NOMO-1 treated with DMSO at 0.1 percent for 48 hours (cell line): ENCODE measurements around the gene DIP2C.
"Not testable (repeated sequence)": the region's sequence is repeated elsewhere in the genome, so short reads cannot be mapped to it uniquely, and the experiment has no call there.

Source experiments
- DNase-seq: peaks from one replicate; lab custom pipeline; 2025; ENCODE audit not compliant: unreplicated experiment; lab: John Stamatoyannopoulos, UW

Gene DIP2C

GRCh38 chr10:642186-642890, 47.1 kb downstream of the DIP2C start:
- no peak for DNase-seq

GRCh38 chr10:641149-642010, 48.1 kb downstream of the DIP2C start:
- DNase-seq = no peak

DNA sequence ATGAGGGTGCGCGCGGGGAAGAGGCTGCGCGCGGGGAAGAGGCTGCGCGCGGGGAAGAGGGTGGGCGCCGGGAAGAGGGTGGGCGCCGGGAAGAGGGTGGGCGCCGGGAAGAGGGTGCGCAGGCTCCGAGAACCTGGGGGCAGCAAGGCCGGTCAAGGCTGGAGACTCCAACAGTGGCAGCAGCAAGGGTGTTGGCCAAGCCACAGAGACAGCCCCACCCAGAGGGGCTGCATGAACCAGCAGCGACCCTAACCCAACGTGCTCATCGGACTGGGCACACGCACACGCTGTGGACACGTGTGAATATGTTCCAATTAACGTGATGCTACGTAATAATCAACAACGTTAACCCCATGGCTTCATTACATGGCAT, 48.8 kb downstream of the DIP2C start:
- no peak for DNase-seq

GRCh38 chr10:639751-640672, 49.5 kb downstream of the DIP2C start:
- DNase-seq = no peak

DNA sequence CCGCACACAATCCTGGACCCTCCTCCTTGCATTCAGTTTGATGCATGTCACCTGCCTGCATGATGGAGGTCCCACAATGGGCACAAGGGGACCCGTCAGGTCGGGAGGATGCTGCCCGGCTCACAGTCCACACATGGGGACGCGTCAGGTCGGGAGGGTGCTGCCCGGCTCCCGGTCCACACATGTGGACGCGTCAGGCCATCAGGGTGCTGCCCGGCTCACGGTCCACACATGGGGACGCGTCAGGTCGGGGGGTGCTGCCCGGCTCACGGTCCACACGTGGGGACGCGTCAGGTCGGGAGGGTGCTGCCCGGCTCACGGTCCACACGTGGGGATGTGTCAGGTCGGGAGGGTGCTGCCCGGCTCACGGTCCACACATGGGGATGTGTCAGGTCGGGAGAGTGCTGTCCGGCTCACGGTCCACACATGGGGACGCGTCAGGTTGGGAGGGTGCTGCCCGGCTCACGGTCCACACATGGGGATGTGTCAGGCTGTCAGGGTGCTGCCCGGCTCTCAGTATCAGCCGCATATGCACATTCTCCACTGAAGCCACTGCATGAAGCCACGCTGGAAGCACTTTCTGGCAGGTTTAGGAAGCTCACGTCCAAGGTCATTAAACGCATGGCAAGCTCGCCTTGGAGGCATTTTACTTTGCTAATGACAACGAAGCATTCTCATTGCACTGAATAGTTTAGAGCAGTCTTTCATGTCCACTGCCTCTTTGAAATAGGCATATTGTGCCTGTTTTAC, 50.3 kb downstream of the DIP2C start:
- DNase-seq = no peak

GRCh38 chr10:637771-638195, 51.7 kb downstream of the DIP2C start:
- no peak for DNase-seq

DNA sequence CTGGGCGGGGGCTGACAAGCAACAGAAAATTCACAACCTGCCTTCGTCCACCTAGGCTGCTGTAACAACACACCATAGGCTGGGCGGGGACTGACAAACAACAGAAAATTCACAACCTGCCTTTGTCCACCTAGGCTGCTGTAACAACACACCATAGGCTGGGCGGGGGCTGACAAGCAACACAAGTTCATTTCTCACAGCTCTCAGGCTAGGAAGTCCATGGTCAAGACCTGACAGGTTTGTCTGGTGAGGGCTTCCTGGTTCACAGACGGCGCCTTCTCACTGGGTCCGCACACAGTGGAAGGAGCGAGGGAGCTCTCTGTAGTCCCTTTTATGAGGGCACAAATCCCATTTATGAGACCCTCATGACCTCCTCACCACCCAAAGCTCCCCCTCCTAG, 52.2 kb downstream of the DIP2C start:
- no peak for DNase-seq

DNA sequence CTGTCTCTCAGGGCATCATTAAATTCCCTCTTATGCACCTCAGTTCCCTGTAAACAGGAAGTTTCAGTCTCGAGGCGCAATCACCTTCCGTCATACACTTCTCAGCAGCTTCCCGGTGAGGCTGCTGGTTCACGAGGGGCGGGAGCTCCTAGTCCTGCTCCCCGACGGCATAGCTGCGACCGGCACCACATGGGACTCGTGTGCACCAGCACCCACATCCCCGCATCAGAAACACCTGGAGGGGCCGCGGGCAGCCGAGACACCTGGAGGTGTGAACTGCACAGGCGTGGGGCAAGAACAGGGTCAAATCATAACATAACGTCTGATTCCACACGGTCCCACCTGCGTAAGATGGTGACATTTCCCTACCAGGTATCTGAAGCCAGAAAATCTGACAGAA, 52.7 kb downstream of the DIP2C start:
- DNase-seq = no peak

DNA sequence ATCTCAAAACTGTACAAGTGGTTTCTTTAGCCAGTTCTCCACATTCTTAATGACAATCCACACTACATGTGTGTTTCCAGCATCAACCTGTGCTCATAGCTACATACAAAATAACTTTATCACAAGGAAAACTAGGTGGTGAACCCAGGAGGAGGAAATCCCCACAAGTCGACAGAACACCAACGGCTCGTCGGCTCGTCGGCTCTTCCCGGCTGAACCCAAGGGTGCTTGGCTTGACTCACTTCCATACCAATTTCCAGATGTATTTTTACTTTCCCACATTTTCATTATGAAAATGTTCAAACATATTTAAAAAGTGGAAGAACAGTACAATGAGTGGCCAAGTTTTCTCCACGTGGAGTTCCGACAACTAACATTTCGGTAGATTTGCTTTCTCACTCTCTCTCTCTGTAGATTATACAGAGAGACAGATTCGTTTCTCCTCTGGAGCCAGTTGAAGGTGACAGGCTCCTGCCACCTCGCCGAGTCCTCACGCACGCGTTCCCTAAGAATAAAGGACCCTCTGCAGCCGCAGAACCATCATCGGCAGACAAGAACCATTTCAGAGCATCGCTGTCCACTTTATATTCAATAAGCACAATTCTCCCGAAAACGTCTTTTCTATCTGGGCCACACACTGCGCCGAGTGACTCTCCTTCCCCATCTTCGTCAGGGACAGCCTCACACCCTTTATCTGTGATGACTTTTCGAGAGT, 53.3 kb downstream of the DIP2C start:
- DNase-seq = no peak

- no peak for DNase-seq
Observed at GRCh38 chr10:635088-635861, 54.2 kb downstream of the DIP2C start.

GRCh38 chr10:634256-634655, 55.2 kb downstream of the DIP2C start:
- DNase-seq = no peak

- no peak for DNase-seq
Observed at GRCh38 chr10:633279-634245, 55.9 kb downstream of the DIP2C start.

DNA sequence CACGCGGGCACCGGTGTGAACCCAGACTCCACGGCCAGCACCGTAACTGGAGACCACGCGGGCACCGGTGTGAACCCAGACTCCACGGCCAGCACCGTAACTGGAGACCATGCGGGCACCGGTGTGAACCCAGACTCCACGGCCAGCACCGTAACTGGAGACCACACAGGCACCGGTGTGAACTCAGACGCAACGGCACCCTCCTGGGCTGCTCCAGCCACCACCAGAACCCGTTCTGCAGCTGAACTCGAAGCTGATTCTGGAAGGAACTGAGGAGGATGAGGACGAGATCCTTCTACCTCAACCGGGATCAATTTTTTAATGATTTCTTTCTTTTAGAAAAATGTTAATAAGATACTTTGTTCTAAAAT, 56.7 kb downstream of the DIP2C start:
- not testable (repeated sequence) for DNase-seq

GRCh38 chr10:632155-632806, 57.2 kb downstream of the DIP2C start:
- DNase-seq = not testable (repeated sequence)

DNA sequence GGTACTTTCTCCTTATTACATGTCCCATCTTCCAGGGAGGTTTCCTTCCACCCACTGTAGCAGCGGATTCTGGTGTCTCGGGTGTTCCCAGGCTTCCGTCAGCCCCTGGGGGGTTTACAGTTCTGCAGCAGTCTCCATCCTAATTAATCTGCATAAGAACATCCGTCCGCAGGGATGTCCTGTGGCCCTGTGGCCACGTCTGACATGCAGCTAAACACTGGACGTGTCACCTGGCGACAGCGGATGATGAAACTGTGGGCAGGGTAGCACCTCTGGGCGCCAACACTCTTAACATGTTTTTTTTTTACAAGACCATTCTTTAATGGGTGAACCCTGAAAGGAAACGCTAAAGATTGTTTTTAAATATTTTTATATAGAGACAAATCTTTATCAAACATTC, 58.2 kb downstream of the DIP2C start:
- DNase-seq = no peak

- no peak for DNase-seq
Observed at GRCh38 chr10:630581-631073, 58.8 kb downstream of the DIP2C start.

- DNase-seq = no peak
Observed at GRCh38 chr10:629186-629998, 60.1 kb downstream of the DIP2C start.
